Astrocyte (in vitro differentiated cells and primary cell): ENCODE results near the gene DLGAP4. TPM values are rescaled to one million over a fixed set of nuclear protein-coding genes. Genes with fewer than 3 reads are reported as not detected.

Source experiments
- DNase-seq: peaks from one replicate; pipeline ENCODE4 v3.0.0-alpha.2; 2010; ENCODE audit warnings: low read depth
- FAIRE-seq: peaks from 2 replicates; lab custom pipeline; 2011; peaks lifted over from hg19 to GRCh38; lab: Jason Lieb, UNC
- H2AFZ ChIP-seq: 2 replicates; pipeline ENCODE4 v1.6.0; 2012; ENCODE audit warnings: low read depth, low read length, inconsistent platforms
- H3K27ac ChIP-seq: 2 replicates; pipeline ENCODE4 v1.5.1; 2011; ENCODE audit warnings: low read depth, low read length, inconsistent platforms
- H3K27me3 ChIP-seq: 2 replicates; pipeline ENCODE4 v1.6.0; 2011; ENCODE audit warnings: low read length, inconsistent platforms; ENCODE audit not compliant: insufficient read depth
- H3K36me3 ChIP-seq: 2 replicates; pipeline ENCODE4 v1.5.1; 2011; ENCODE audit warnings: low read length, inconsistent platforms; ENCODE audit not compliant: insufficient read depth
- H3K4me1 ChIP-seq: 2 replicates; pipeline ENCODE4 v1.5.1; 2011; ENCODE audit warnings: low read length, inconsistent platforms; ENCODE audit not compliant: insufficient read depth
- H3K4me2 ChIP-seq: 2 replicates; pipeline ENCODE4 v1.6.0; 2012; ENCODE audit warnings: low read length, inconsistent platforms
- H3K4me3 ChIP-seq: 2 replicates; pipeline ENCODE4 v1.5.1; 2011; ENCODE audit warnings: low read depth, mild to moderate bottlenecking, low read length, inconsistent platforms; ENCODE audit not compliant: insufficient read depth
- H3K79me2 ChIP-seq: 2 replicates; pipeline ENCODE4 v1.6.0; 2012; ENCODE audit warnings: mild to moderate bottlenecking, low read length, inconsistent platforms; ENCODE audit not compliant: insufficient read depth
- H3K9ac ChIP-seq: 2 replicates; pipeline ENCODE4 v1.6.0; 2012; ENCODE audit warnings: mild to moderate bottlenecking, low read length, inconsistent platforms
- H3K9me3 ChIP-seq: 2 replicates; pipeline ENCODE4 v1.5.1; 2012; ENCODE audit warnings: low read depth, mild to moderate bottlenecking, low read length, inconsistent platforms; ENCODE audit not compliant: insufficient read depth
- H4K20me1 ChIP-seq: 2 replicates; pipeline ENCODE4 v1.6.0; 2012; ENCODE audit warnings: low read length, inconsistent platforms; ENCODE audit not compliant: insufficient read depth
- H3K27ac Mint-ChIP-seq: one replicate; pipeline ENCODE4 v1.8.0; 2021; ENCODE audit warnings: mild to moderate bottlenecking, mixed read lengths; ENCODE audit not compliant: unreplicated experiment
- H3K27me3 Mint-ChIP-seq: one replicate; pipeline ENCODE4 v1.8.0; 2021; ENCODE audit warnings: low read depth, mixed read lengths; ENCODE audit not compliant: unreplicated experiment
- H3K36me3 Mint-ChIP-seq: one replicate; pipeline ENCODE4 v1.8.0; 2021; ENCODE audit warnings: low read depth, mixed read lengths; ENCODE audit not compliant: unreplicated experiment
- H3K4me1 Mint-ChIP-seq: one replicate; pipeline ENCODE4 v1.8.0; 2021; ENCODE audit warnings: low read depth, mixed read lengths; ENCODE audit not compliant: unreplicated experiment
- H3K4me3 Mint-ChIP-seq: one replicate; pipeline ENCODE4 v1.8.0; 2021; ENCODE audit warnings: mild to moderate bottlenecking, moderate library complexity, mixed read lengths; ENCODE audit not compliant: unreplicated experiment
- H3K9me3 Mint-ChIP-seq: one replicate; pipeline ENCODE4 v1.8.0; 2021; ENCODE audit warnings: mild to moderate bottlenecking, mixed read lengths; ENCODE audit not compliant: unreplicated experiment
- EZH2 ChIP-seq: IDR thresholded peaks from 2 replicates; pipeline ENCODE4 v1.6.1; 2012; ENCODE audit warnings: mild to moderate bottlenecking, low read length, inconsistent platforms; ENCODE audit not compliant: insufficient read depth
- total RNA-seq: library from RNA; stranded (reverse); gene quantifications from 2 replicates; pipeline ENCODE4 v1.2.1, GENCODE V29; 2021
- TF ChIP-seq, protein P1 (sequence below): IDR thresholded peaks from 2 replicates; pipeline ENCODE4 v1.5.1; 2011; ENCODE audit warnings: low read depth, mild to moderate bottlenecking, inconsistent platforms, low read length, moderate library complexity; ENCODE audit not compliant: insufficient read depth

The DLGAP4 gene
- total RNA-seq, 1 donor from 2014 or later: 135 TPM

DNA sequence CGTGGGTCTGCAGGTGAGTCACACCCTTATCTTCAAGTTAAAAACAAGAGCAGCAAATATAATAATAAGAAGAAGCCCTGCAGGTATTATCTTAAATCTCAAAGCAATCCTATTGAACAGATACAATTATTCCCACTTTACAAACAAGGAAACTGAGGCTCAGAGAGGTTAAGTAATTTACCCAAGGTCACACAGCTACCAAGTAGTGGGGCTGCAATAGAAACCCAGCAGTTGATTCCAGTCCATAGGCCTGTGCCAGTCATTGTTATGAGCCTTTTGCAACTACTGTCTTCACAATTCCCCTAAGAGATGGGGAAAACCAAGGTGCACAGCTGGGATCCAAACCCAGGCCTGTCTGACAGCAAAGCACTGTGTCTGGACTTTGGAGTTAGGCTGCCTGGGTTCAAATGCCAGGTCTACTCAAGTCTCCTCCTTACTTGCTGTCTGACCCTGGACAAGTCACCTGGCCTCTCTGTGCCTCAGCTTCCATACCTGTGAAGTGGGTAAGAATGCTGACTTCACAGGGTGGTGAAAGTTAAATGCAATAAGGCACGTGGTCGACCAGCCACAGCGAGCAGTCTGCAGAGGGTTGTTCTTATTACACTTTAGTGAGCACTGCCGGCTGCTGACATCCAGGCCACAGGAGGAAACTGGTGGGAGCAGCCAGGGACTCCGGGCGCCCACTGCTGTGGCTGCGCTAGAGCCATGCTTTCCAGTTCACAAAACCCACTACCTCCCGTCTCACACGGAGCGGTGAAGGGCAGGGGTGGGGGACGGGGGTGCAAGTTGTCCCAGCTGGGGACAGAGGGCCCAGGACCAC is 241.3 kb downstream of the DLGAP4 start:
- H3K27ac Mint-ChIP-seq: no peak overlapping the region
- Histone ChIP-seq H3K36me3 (peaks cover 30% of the 10 kb centered on the region), H3K9me3 (no peaks in the 10 kb centered on the region), H2AFZ (no peak overlapping the region), H3K4me1 (peaks cover 28% of the 10 kb centered on the region), H3K27me3 (no peaks in the 10 kb centered on the region), H3K4me2 (no peak overlapping the region), H4K20me1 (peaks cover 90% of the 10 kb centered on the region), H3K4me3 (no peak overlapping the region), H3K27ac (no peak overlapping the region), H3K9ac (peak overlapping the region; percentile 23), H3K79me2 (peaks cover 49% of the 10 kb centered on the region)
- TF ChIP-seq, protein P1, sequence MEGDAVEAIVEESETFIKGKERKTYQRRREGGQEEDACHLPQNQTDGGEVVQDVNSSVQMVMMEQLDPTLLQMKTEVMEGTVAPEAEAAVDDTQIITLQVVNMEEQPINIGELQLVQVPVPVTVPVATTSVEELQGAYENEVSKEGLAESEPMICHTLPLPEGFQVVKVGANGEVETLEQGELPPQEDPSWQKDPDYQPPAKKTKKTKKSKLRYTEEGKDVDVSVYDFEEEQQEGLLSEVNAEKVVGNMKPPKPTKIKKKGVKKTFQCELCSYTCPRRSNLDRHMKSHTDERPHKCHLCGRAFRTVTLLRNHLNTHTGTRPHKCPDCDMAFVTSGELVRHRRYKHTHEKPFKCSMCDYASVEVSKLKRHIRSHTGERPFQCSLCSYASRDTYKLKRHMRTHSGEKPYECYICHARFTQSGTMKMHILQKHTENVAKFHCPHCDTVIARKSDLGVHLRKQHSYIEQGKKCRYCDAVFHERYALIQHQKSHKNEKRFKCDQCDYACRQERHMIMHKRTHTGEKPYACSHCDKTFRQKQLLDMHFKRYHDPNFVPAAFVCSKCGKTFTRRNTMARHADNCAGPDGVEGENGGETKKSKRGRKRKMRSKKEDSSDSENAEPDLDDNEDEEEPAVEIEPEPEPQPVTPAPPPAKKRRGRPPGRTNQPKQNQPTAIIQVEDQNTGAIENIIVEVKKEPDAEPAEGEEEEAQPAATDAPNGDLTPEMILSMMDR: no peak
- TF ChIP-seq EZH2: no peak
- H3K4me1 Mint-ChIP-seq: peaks cover 41% of the 10 kb centered on the region
- no peaks in the 10 kb centered on the region for H3K9me3 Mint-ChIP-seq
- H3K27me3 Mint-ChIP-seq: no peaks in the 10 kb centered on the region
- peaks cover 23% of the 10 kb centered on the region for H3K36me3 Mint-ChIP-seq
- H3K4me3 Mint-ChIP-seq: no peak overlapping the region
- DNase-seq (no peak), FAIRE-seq (no peak)

DNA sequence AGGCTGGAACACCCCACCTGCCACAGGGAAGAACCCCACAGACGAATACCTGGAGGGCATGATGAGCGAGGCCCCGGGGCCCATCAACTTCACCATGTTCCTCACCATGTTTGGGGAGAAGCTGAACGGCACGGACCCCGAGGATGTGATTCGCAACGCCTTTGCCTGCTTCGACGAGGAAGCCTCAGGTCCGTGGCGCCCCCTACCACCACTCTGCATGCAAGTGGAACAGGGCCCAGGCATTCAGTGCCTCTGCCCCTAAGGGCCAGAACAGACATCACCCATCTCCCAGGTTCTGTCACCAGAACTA is 241.8 kb downstream of the DLGAP4 start:
- FAIRE-seq (no peak), DNase-seq (no peak)
- Mint-ChIP-seq H3K4me1 (peaks cover 38% of the 10 kb centered on the region), H3K27ac (no peak overlapping the region), H3K36me3 (peaks cover 23% of the 10 kb centered on the region), H3K4me3 (no peak overlapping the region), H3K9me3 (no peaks in the 10 kb centered on the region), H3K27me3 (no peaks in the 10 kb centered on the region)
- peaks cover 84% of the 10 kb centered on the region for H4K20me1 ChIP-seq
- peaks cover 30% of the 10 kb centered on the region for H3K36me3 ChIP-seq
- no peaks in the 10 kb centered on the region for H3K27me3 ChIP-seq
- TF ChIP-seq, protein P1: no peak
- TF ChIP-seq EZH2: no peak
- no peak overlapping the region for H3K27ac ChIP-seq
- no peak overlapping the region for H2AFZ ChIP-seq
- H3K4me3 ChIP-seq: no peak overlapping the region
- H3K4me1 ChIP-seq: peaks cover 22% of the 10 kb centered on the region
- peaks cover 43% of the 10 kb centered on the region for H3K79me2 ChIP-seq
- H3K9me3 ChIP-seq: no peaks in the 10 kb centered on the region
- no peak overlapping the region for H3K4me2 ChIP-seq
- H3K9ac ChIP-seq: no peak overlapping the region
